Neural progenitor cell (in vitro differentiated cells): ENCODE data around the gene AMZ2.
"Not testable (repeated sequence)": the region's sequence is repeated elsewhere in the genome, so short reads cannot be mapped to it uniquely, and the experiment has no call there.

Source experiments
- CTCF ChIP-seq: fragments of 200-600 bp; sonication (generic); IDR thresholded peaks from 2 replicates; pipeline ENCODE4 v1.5.1; 2017; ENCODE audit warnings: antibody characterized with exemption, mild to moderate bottlenecking
- EZH2 ChIP-seq: fragments of 200-600 bp; sonication (generic); IDR thresholded peaks from 2 replicates; pipeline ENCODE4 v1.6.1; 2017; ENCODE audit warnings: antibody characterized with exemption, mild to moderate bottlenecking, moderate library complexity
- EZH2phosphoT487 ChIP-seq: fragments of 200-600 bp; sonication (generic); IDR thresholded peaks from 2 replicates; pipeline ENCODE4 v1.6.1; 2017; ENCODE audit warnings: antibody characterized with exemption

- not testable (repeated sequence) for TF ChIP-seq CTCF, EZH2, EZH2phosphoT487
These were observed 13.0 kb upstream of the AMZ2 start for GRCh38 chr17:68234726-68235335.
